ENCODE measurements around the gene WFIKKN2. TPM values are rescaled to one million over a fixed set of nuclear protein-coding genes. Genes with fewer than 3 reads are reported as not detected.

The WFIKKN2 gene
- total and polyA plus RNA-seq, 2 of the 13 experiments (the other 11 are each of a cell fraction or from before 2014, with no cell fraction given) = not detected

DNA sequence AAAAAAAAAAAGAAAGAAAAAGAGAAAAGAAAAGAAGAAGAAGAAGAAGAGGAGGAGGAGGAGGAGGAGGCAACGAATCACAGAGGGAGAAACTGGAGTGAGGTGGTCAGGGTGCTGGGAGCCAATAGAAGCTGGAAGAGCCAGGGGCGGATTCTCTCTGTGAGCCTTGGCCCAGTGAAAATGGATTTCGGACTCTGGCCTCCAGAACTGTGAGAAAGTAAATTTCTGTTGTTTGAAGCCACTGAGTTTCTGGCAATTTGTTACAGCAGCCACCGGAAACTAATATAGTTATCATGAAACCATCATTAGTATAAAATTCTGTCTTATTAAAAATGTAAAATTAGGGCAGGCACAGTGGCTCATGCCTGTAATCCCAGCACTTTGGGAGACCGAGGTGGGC lies 27.7 kb upstream of the WFIKKN2 start (continued):
- peak; percentile 56 for TF ChIP-seq HNF4G (IDR thresholded peaks at IDR 0.05; ENCODE audit: borderline replicate concordance, low read depth, low read length)
- TF ChIP-seq HNF4G (CRISPR knock-in tag; IDR thresholded peaks at IDR 0.05; ENCODE audit: borderline replicate concordance, low read depth) = no peak
- TF ChIP-seq, protein P1, sequence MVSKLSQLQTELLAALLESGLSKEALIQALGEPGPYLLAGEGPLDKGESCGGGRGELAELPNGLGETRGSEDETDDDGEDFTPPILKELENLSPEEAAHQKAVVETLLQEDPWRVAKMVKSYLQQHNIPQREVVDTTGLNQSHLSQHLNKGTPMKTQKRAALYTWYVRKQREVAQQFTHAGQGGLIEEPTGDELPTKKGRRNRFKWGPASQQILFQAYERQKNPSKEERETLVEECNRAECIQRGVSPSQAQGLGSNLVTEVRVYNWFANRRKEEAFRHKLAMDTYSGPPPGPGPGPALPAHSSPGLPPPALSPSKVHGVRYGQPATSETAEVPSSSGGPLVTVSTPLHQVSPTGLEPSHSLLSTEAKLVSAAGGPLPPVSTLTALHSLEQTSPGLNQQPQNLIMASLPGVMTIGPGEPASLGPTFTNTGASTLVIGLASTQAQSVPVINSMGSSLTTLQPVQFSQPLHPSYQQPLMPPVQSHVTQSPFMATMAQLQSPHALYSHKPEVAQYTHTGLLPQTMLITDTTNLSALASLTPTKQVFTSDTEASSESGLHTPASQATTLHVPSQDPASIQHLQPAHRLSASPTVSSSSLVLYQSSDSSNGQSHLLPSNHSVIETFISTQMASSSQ (IDR thresholded peaks at IDR 0.05; ENCODE audit: low read depth) = no peak
- TF ChIP-seq, protein P1 (CRISPR knock-in tag; IDR thresholded peaks at IDR 0.05; ENCODE audit: borderline replicate concordance) = no peak
- TF ChIP-seq EZH2 (conservative IDR thresholded peaks at IDR 0.05; ENCODE audit: low read depth, low read length) = no peak
- TF ChIP-seq, protein P2, sequence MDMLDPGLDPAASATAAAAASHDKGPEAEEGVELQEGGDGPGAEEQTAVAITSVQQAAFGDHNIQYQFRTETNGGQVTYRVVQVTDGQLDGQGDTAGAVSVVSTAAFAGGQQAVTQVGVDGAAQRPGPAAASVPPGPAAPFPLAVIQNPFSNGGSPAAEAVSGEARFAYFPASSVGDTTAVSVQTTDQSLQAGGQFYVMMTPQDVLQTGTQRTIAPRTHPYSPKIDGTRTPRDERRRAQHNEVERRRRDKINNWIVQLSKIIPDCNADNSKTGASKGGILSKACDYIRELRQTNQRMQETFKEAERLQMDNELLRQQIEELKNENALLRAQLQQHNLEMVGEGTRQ (IDR thresholded peaks at IDR 0.05; ENCODE audit: low read depth, low read length) = no peak
- TF ChIP-seq, protein P2 (CRISPR knock-in tag; IDR thresholded peaks at IDR 0.05; ENCODE audit: borderline replicate concordance) = no peak
- TF ChIP-seq JUN (CRISPR knock-in tag; IDR thresholded peaks at IDR 0.05) = no peak
- TF ChIP-seq NFYB (CRISPR knock-in tag; IDR thresholded peaks at IDR 0.05) = 0 out of 2 replicates have a peak, but pooled peaks have one; percentile 30
- TF ChIP-seq ERF (CRISPR knock-in tag; IDR thresholded peaks at IDR 0.05) = 0 out of 2 replicates have a peak, but pooled peaks have one; percentile 22
- TF ChIP-seq ZKSCAN8 (CRISPR knock-in tag; IDR thresholded peaks at IDR 0.05; ENCODE audit: borderline replicate concordance) = no peak
- TF ChIP-seq, protein P3, sequence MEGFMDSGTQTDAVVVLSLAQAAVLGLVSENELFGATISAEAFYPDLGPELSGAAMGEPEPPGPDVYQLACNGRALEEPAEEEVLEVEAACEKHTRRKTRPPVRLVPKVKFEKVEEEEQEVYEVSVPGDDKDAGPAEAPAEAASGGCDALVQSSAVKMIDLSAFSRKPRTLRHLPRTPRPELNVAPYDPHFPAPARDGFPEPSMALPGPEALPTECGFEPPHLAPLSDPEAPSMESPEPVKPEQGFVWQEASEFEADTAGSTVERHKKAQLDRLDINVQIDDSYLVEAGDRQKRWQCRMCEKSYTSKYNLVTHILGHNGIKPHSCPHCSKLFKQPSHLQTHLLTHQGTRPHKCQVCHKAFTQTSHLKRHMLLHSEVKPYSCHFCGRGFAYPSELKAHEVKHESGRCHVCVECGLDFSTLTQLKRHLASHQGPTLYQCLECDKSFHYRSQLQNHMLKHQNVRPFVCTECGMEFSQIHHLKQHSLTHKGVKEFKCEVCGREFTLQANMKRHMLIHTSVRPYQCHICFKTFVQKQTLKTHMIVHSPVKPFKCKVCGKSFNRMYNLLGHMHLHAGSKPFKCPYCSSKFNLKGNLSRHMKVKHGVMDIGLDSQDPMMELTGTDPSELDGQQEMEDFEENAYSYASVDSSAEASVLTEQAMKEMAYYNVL (CRISPR knock-in tag; IDR thresholded peaks at IDR 0.05; ENCODE audit: borderline replicate concordance) = no peak
- TF ChIP-seq HNRNPLL (IDR thresholded peaks at IDR 0.05; ENCODE audit: low read depth, low read length, poor library complexity, severe bottlenecking) = no peak
- TF ChIP-seq ZNF430 (CRISPR knock-in tag; IDR thresholded peaks at IDR 0.05) = no peak
- TF ChIP-seq, protein P4, sequence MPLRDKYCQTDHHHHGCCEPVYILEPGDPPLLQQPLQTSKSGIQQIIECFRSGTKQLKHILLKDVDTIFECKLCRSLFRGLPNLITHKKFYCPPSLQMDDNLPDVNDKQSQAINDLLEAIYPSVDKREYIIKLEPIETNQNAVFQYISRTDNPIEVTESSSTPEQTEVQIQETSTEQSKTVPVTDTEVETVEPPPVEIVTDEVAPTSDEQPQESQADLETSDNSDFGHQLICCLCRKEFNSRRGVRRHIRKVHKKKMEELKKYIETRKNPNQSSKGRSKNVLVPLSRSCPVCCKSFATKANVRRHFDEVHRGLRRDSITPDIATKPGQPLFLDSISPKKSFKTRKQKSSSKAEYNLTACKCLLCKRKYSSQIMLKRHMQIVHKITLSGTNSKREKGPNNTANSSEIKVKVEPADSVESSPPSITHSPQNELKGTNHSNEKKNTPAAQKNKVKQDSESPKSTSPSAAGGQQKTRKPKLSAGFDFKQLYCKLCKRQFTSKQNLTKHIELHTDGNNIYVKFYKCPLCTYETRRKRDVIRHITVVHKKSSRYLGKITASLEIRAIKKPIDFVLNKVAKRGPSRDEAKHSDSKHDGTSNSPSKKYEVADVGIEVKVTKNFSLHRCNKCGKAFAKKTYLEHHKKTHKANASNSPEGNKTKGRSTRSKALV (CRISPR knock-in tag; IDR thresholded peaks at IDR 0.05) = 0 out of 2 replicates have a peak, but pooled peaks have one; percentile 24
- TF ChIP-seq GLI4 (CRISPR knock-in tag; IDR thresholded peaks at IDR 0.05; ENCODE audit: borderline replicate concordance) = no peak
- no peak for TF ChIP-seq ZNF776 (CRISPR knock-in tag; IDR thresholded peaks at IDR 0.05)
- TF ChIP-seq, protein P5, sequence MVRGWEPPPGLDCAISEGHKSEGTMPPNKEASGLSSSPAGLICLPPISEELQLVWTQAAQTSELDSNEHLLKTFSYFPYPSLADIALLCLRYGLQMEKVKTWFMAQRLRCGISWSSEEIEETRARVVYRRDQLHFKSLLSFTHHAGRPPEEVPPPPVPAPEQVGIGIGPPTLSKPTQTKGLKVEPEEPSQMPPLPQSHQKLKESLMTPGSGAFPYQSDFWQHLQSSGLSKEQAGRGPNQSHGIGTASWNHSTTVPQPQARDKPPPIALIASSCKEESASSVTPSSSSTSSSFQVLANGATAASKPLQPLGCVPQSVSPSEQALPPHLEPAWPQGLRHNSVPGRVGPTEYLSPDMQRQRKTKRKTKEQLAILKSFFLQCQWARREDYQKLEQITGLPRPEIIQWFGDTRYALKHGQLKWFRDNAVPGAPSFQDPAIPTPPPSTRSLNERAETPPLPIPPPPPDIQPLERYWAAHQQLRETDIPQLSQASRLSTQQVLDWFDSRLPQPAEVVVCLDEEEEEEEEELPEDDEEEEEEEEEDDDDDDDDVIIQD (CRISPR knock-in tag; IDR thresholded peaks at IDR 0.05; ENCODE audit: low read depth) = 0 out of 2 replicates have a peak, but pooled peaks have one; percentile 15
- TF ChIP-seq HMGA1 (CRISPR knock-in tag; conservative IDR thresholded peaks at IDR 0.05) = no peak
